K562 (cell line): Measurements from ENCODE around the gene WDR93. TPM values are rescaled to one million over a fixed set of nuclear protein-coding genes. Genes with fewer than 3 reads are reported as not detected.

Source experiments
- CCAR2 ChIP-seq: fragments of 200-400 bp; formaldehyde crosslinking; IDR thresholded peaks from 2 replicates; pipeline ENCODE4 v1.6.1; 2017; ENCODE audit warnings: mild to moderate bottlenecking, low read depth, low read length
- CREBBP ChIP-seq: IDR thresholded peaks from one replicate; pipeline ENCODE4 v1.6.1; 2012; ENCODE audit warnings: low read depth, mild to moderate bottlenecking, control low read depth, inconsistent platforms, low read length
- EP300 ChIP-seq: IDR thresholded peaks from 2 replicates; pipeline ENCODE4 v1.6.1; 2012; ENCODE audit warnings: low read length, improper control_type of control experiment
- FOSL1 ChIP-seq: fragments of 200-800 bp; sonication (Bioruptor generic); conservative IDR thresholded peaks from 2 replicates; pipeline ENCODE4 v1.6.1; 2016; ENCODE audit warnings: missing genetic modification characterization, missing compliant biosample characterization
- HNRNPH1 ChIP-seq: fragments of 200-400 bp; formaldehyde crosslinking; optimal IDR thresholded peaks from 2 replicates; pipeline ENCODE3; 2017; ENCODE audit warnings: low read depth, mild to moderate bottlenecking, low read length, moderate library complexity
- HNRNPUL1 ChIP-seq: fragments of 200-400 bp; formaldehyde crosslinking; IDR thresholded peaks from 2 replicates; pipeline ENCODE4 v1.6.1; 2017; ENCODE audit warnings: low read length
- PURB ChIP-seq: sonication (generic); formaldehyde crosslinking; IDR thresholded peaks from 2 replicates; pipeline ENCODE4 v1.9.0; 2021; ENCODE audit warnings: low read depth, mild to moderate bottlenecking, missing genetic modification reagents
- SIN3A ChIP-seq, 2 experiments: fragments of 150-350 bp in 1 of 2; IDR thresholded peaks; 2 replicates each; pipeline ENCODE4 v1.6.1; 2011 to 2016; ENCODE audit warnings: borderline replicate concordance in 2 of 2, low read depth in 2 of 2, low read length in 2 of 2, mild to moderate bottlenecking in 2 of 2, moderate library complexity in 2 of 2; ENCODE audit not compliant: control insufficient read depth in 1 of 2
- SP2 ChIP-seq: IDR thresholded peaks from 2 replicates; pipeline ENCODE4 v1.6.1; 2011; ENCODE audit warnings: mild to moderate bottlenecking, low read depth, low read length, moderate library complexity; ENCODE audit not compliant: poor library complexity, severe bottlenecking; ENCODE audit errors: extremely low read depth
- TCF7 ChIP-seq: sonication (generic); IDR thresholded peaks from 2 replicates; pipeline ENCODE4 v1.6.1; 2016; ENCODE audit warnings: antibody characterized with exemption, borderline replicate concordance
- USF1 ChIP-seq: sonication (generic); formaldehyde crosslinking; IDR thresholded peaks from 2 replicates; pipeline ENCODE4 v1.9.0; 2022; ENCODE audit warnings: mild to moderate bottlenecking, missing genetic modification reagents
- YBX1 ChIP-seq: fragments of 450-650 bp; IDR thresholded peaks from 2 replicates; pipeline ENCODE4 v1.7.1; 2016; ENCODE audit warnings: mild to moderate bottlenecking
- ZBTB33 ChIP-seq: sonication (generic); formaldehyde crosslinking; IDR thresholded peaks from 2 replicates; pipeline ENCODE4 v1.8.1; 2023; ENCODE audit warnings: mild to moderate bottlenecking, missing genetic modification reagents
- ZBTB49 ChIP-seq: sonication (generic); formaldehyde crosslinking; IDR thresholded peaks from 2 replicates; pipeline ENCODE4 v1.8.0; 2022; ENCODE audit warnings: missing genetic modification reagents, mild to moderate bottlenecking, borderline replicate concordance
- ZNF124 ChIP-seq: sonication (generic); formaldehyde crosslinking; IDR thresholded peaks from 2 replicates; pipeline ENCODE4 v1.8.1; 2022; ENCODE audit warnings: missing genetic modification reagents
- ZNF24 ChIP-seq: fragments of 450-650 bp; IDR thresholded peaks from 2 replicates; pipeline ENCODE4 v1.6.1; 2016
- ZNF398 ChIP-seq: fragments of 250-450 bp; sonication (Bioruptor Pico); IDR thresholded peaks from 2 replicates; pipeline ENCODE4 v1.8.0; 2021; ENCODE audit warnings: moderate library complexity, mild to moderate bottlenecking, inconsistent platforms
- ZNF449 ChIP-seq: fragments of 250-450 bp; sonication (Bioruptor Pico); IDR thresholded peaks from 2 replicates; pipeline ENCODE4 v1.8.0; 2022; ENCODE audit warnings: moderate library complexity, mild to moderate bottlenecking, inconsistent platforms
- ZNF668 ChIP-seq: fragments of 250-450 bp; sonication (Bioruptor Pico); IDR thresholded peaks from 2 replicates; pipeline ENCODE4 v1.8.0; 2022; ENCODE audit warnings: mild to moderate bottlenecking, inconsistent platforms
- polyA plus RNA-seq, 8 experiments: library from polyadenylated mRNA; depleted of rRNA in 4 of 8; stranded (reverse) in 5 of 8; unstranded in 3 of 8; fragments of >200 nt; fragmentation: Nextera tagmentation in 2 of 8; fragmentation: Illumina TruSeq in 1 of 8; extraction: Ambion mirVana in 2 of 8; extraction: Trizol in 1 of 8; gene quantifications; 2 replicates each; pipeline versions ENCODE4 v1.2.1 to v1.2.3, GENCODE V29; 2011 to 2014; ENCODE audit warnings: inconsistent platforms in 1 of 8, missing spikeins in 1 of 8
- total RNA-seq, 7 experiments: library from RNA; depleted of rRNA in 6 of 7; stranded (reverse); fragments of >200 nt in 6 of 7; fragmentation: Illumina TruSeq in 2 of 7; extraction: Trizol in 2 of 7; gene quantifications; 2 replicates each; pipeline versions ENCODE4 v1.2.1 to v1.2.3, GENCODE V29; 2011 to 2021; ENCODE audit warnings: low replicate concordance in 1 of 7

WDR93 gene
- total and polyA plus RNA-seq, 9 of the 15 experiments (the other 6 are each of a cell fraction or from before 2014, with no cell fraction given): not detected

- no peak for TF ChIP-seq ZNF398
- peak; percentile 98 for TF ChIP-seq ZBTB33 (CRISPR knock-in tag)
- TF ChIP-seq CCAR2: no peak
- no peak for TF ChIP-seq ZBTB49
- no peak for TF ChIP-seq EP300
- no peak for TF ChIP-seq TCF7
- TF ChIP-seq HNRNPH1: no peak
- no peak for TF ChIP-seq ZNF24
- no peak for TF ChIP-seq ZNF449 (CRISPR knock-in tag)
- TF ChIP-seq USF1 (CRISPR knock-in tag): peak; percentile 52; the same call in 1 of the 2 replicates
- no peak for TF ChIP-seq YBX1
- no peak for TF ChIP-seq SP2
- TF ChIP-seq ZNF124 (CRISPR knock-in tag): no peak
- no peak for TF ChIP-seq ZNF668
- no peak for TF ChIP-seq CREBBP
- TF ChIP-seq FOSL1 (tag): no peak
- no peak for TF ChIP-seq PURB
- TF ChIP-seq HNRNPUL1: no peak
- TF ChIP-seq SIN3A (IDR thresholded peaks at IDR 0.05; ENCODE audit: borderline replicate concordance in 2 of 2, control insufficient read depth in 1 of 2, low read depth in 2 of 2, low read length in 2 of 2): no peak
These were observed 85.9 kb downstream of the WDR93 start, which contains the start of gene MESP2 (continued) for GRCh38 chr15:89776274-89777072.
